H1 (cell line): ENCODE results near the gene STX11. TPM values are rescaled to one million over a fixed set of nuclear protein-coding genes. Genes with fewer than 3 reads are reported as not detected.

ENCODE experiments used
- CTCF ChIA-PET: fragments of 300-600 bp; sonication (Branson Sonifier 250); formaldehyde crosslinking; loops from one replicate; lab custom pipeline; 2021; ENCODE audit not compliant: partially characterized antibody; lab: Charles Lee
- POLR2A ChIA-PET: fragments of 300-600 bp; sonication (Branson Sonifier 250); formaldehyde crosslinking; loops from one replicate; lab custom pipeline; 2021; ENCODE audit warnings: inconsistent platforms; ENCODE audit not compliant: partially characterized antibody; lab: Charles Lee
- DNase-seq, 2 experiments: peaks; one replicate each; pipeline versions ENCODE4 v3.0.0 to v3.0.0-alpha.2; 2010 to 2022; ENCODE audit warnings: low spot score in 2 of 2, low read depth in 1 of 2, mixed read lengths in 1 of 2
- FAIRE-seq: peaks from 2 replicates; lab custom pipeline; 2011; peaks lifted over from hg19 to GRCh38; lab: Jason Lieb, UNC
- H2AFZ ChIP-seq: 2 replicates; pipeline ENCODE4 v1.8.1; 2012; ENCODE audit warnings: low read length, inconsistent platforms
- H2AK5ac ChIP-seq: 2 replicates; pipeline ENCODE4 v1.6.1; 2013; ENCODE audit warnings: low read depth, low read length
- H2BK120ac ChIP-seq: replicated peaks from 2 replicates; pipeline ENCODE3; 2013; ENCODE audit warnings: low read depth, low read length, inconsistent platforms
- H2BK12ac ChIP-seq: 2 replicates; pipeline ENCODE4 v1.6.1; 2013; ENCODE audit warnings: low read depth, low read length
- H2BK15ac ChIP-seq: 2 replicates; pipeline ENCODE4 v1.6.1; 2013; ENCODE audit warnings: low read length
- H2BK20ac ChIP-seq: 2 replicates; pipeline ENCODE4 v1.6.1; 2013; ENCODE audit warnings: low read length
- H2BK5ac ChIP-seq: 2 replicates; pipeline ENCODE4 v1.6.1; 2013; ENCODE audit warnings: low read depth, low read length
- H3K14ac ChIP-seq: 2 replicates; pipeline ENCODE4 v1.6.1; 2013; ENCODE audit warnings: inconsistent platforms; ENCODE audit not compliant: insufficient read length
- H3K18ac ChIP-seq: 2 replicates; pipeline ENCODE4 v1.6.1; 2013; ENCODE audit warnings: low read length; ENCODE audit errors: extremely low read depth
- H3K23ac ChIP-seq: 2 replicates; pipeline ENCODE4 v1.6.1; 2013; ENCODE audit warnings: inconsistent platforms; ENCODE audit not compliant: insufficient read length
- H3K23me2 ChIP-seq: 2 replicates; pipeline ENCODE4 v1.6.1; 2013; ENCODE audit warnings: low read depth, low read length
- H3K27ac ChIP-seq: 2 replicates; pipeline ENCODE4 v1.6.1; 2011; ENCODE audit warnings: low read depth, low read length, inconsistent platforms
- H3K27me3 ChIP-seq, 4 experiments: replicated peaks in 1 of 4; 1 replicate in 1 of 4; 2 replicates in 3 of 4; pipeline versions ENCODE4 v1.6.1 to v1.8.1; 2011 to 2013; ENCODE audit warnings: low read length in 3 of 4, mild to moderate bottlenecking in 3 of 4, inconsistent platforms in 2 of 4, mixed read lengths in 2 of 4, moderate library complexity in 1 of 4; ENCODE audit not compliant: control insufficient read depth in 3 of 4, insufficient read depth in 3 of 4; ENCODE audit errors: extremely low read depth in 1 of 4
- H3K36me3 ChIP-seq, 4 experiments: 2 replicates each; pipeline versions ENCODE4 v1.6.1 to v1.8.1; 2011 to 2013; ENCODE audit warnings: mild to moderate bottlenecking in 4 of 4, low read length in 3 of 4, moderate library complexity in 2 of 4, control low read depth in 1 of 4, inconsistent platforms in 1 of 4; ENCODE audit not compliant: insufficient read depth in 4 of 4, control insufficient read depth in 2 of 4
- H3K4ac ChIP-seq: replicated peaks from 2 replicates; pipeline ENCODE3; 2013; ENCODE audit warnings: low read length, low read depth, mixed read lengths, inconsistent platforms; ENCODE audit not compliant: insufficient read length
- H3K4me1 ChIP-seq, 4 experiments: replicated peaks in 1 of 4; 1 replicate in 1 of 4; 2 replicates in 3 of 4; pipeline versions ENCODE4 v1.6.1 to v1.8.1; 2011 to 2013; ENCODE audit warnings: low read length in 3 of 4, inconsistent platforms in 2 of 4, mixed read lengths in 1 of 4; ENCODE audit not compliant: insufficient read depth in 4 of 4, control insufficient read depth in 3 of 4
- H3K4me2 ChIP-seq, 2 experiments: 2 replicates each; pipeline versions ENCODE4 v1.6.1 to v1.8.1; 2011 to 2013; ENCODE audit warnings: low read depth in 2 of 2, low read length in 2 of 2, control low read depth in 1 of 2, inconsistent platforms in 1 of 2, mild to moderate bottlenecking in 1 of 2; ENCODE audit not compliant: insufficient read depth in 1 of 2
- H3K4me3 ChIP-seq, 4 experiments: fragments of 200-600, 300-600 bp in 1 of 4; sonication (generic), shearing (Covaris generic), sonication (Bioruptor Twin) in 1 of 4; 2 replicates each; pipeline versions ENCODE4 v1.5.1 to v1.8.1; 2011 to 2016; ENCODE audit warnings: low read length in 4 of 4, low read depth in 3 of 4, control low read depth in 2 of 4, inconsistent platforms in 2 of 4, mild to moderate bottlenecking in 2 of 4, mixed read lengths in 1 of 4, moderate library complexity in 1 of 4; ENCODE audit not compliant: insufficient read depth in 2 of 4; ENCODE audit errors: extremely low read depth in 1 of 4
- H3K56ac ChIP-seq: replicated peaks from 2 replicates; pipeline ENCODE3; 2013; ENCODE audit warnings: low read depth, mild to moderate bottlenecking, mixed read lengths, low read length, inconsistent platforms; ENCODE audit not compliant: insufficient read length
- H3K79me1 ChIP-seq: 2 replicates; pipeline ENCODE4 v1.6.1; 2013; ENCODE audit warnings: low read depth, low read length, control low read depth
- H3K79me2 ChIP-seq, 2 experiments: 2 replicates each; pipeline versions ENCODE4 v1.6.1 to v1.8.1; 2012 to 2013; ENCODE audit warnings: low read length in 2 of 2, mild to moderate bottlenecking in 2 of 2, inconsistent platforms in 1 of 2; ENCODE audit not compliant: insufficient read depth in 2 of 2, control insufficient read depth in 1 of 2
- H3K9ac ChIP-seq, 4 experiments: replicated peaks in 1 of 4; 1 replicate in 1 of 4; 2 replicates in 3 of 4; pipeline versions ENCODE4 v1.6.1 to v1.8.1; 2011 to 2013; ENCODE audit warnings: low read depth in 3 of 4, low read length in 3 of 4, control low read depth in 2 of 4, mild to moderate bottlenecking in 2 of 4, moderate library complexity in 2 of 4, inconsistent platforms in 1 of 4; ENCODE audit errors: extremely low read depth in 1 of 4
- H3K9me3 ChIP-seq, 2 experiments: 2 replicates each; pipeline versions ENCODE4 v1.6.1 to v1.8.1; 2012 to 2013; ENCODE audit warnings: mild to moderate bottlenecking in 2 of 2, moderate library complexity in 2 of 2, control low read depth in 1 of 2, inconsistent platforms in 1 of 2, low read depth in 1 of 2, low read length in 1 of 2, mixed read lengths in 1 of 2; ENCODE audit not compliant: insufficient read depth in 2 of 2
- H4K20me1 ChIP-seq, 2 experiments: replicated peaks in 1 of 2; 2 replicates each; pipeline versions ENCODE3 to v1.8.1; 2011 to 2013; ENCODE audit warnings: inconsistent platforms in 2 of 2, low read length in 2 of 2, mild to moderate bottlenecking in 1 of 2; ENCODE audit not compliant: insufficient read depth in 2 of 2, control insufficient read depth in 1 of 2
- H4K5ac ChIP-seq: 2 replicates; pipeline ENCODE4 v1.6.1; 2013; ENCODE audit warnings: low read length, low read depth, mixed read lengths, inconsistent platforms; ENCODE audit not compliant: insufficient read length
- H4K8ac ChIP-seq: 2 replicates; pipeline ENCODE4 v1.8.0; 2013; ENCODE audit warnings: mild to moderate bottlenecking, moderate library complexity, low read length, inconsistent platforms; ENCODE audit not compliant: insufficient read depth; ENCODE audit errors: extremely low read depth
- H4K91ac ChIP-seq: replicated peaks from 2 replicates; pipeline ENCODE3; 2013; ENCODE audit warnings: low read length, mixed read lengths, inconsistent platforms; ENCODE audit not compliant: insufficient read length
- CTCF ChIP-seq, 3 experiments: IDR thresholded peaks; 1 replicate in 2 of 3; 2 replicates in 1 of 3; pipeline versions ENCODE4 v1.5.1 to v1.6.1; 2011; ENCODE audit warnings: low read length in 3 of 3, mild to moderate bottlenecking in 3 of 3, inconsistent platforms in 2 of 3, low read depth in 1 of 3, moderate library complexity in 1 of 3; ENCODE audit not compliant: insufficient read depth in 1 of 3; ENCODE audit errors: control extremely low read depth in 1 of 3
- EZH2 ChIP-seq: fragments of 200-600 bp; sonication (generic); IDR thresholded peaks from 2 replicates; pipeline ENCODE4 v1.7.1; 2012; ENCODE audit warnings: low read depth, mild to moderate bottlenecking, moderate library complexity, low read length, inconsistent platforms; ENCODE audit not compliant: severe bottlenecking
- TAF1 ChIP-seq: IDR thresholded peaks from 2 replicates; pipeline ENCODE4 v1.6.1; 2011; ENCODE audit warnings: mild to moderate bottlenecking, low read depth, low read length
- WGBS, 2 experiments: shearing (Covaris generic) in 1 of 2; methylation state at CpG; one replicate each; pipeline versions ENCODE4 v1.1.6 to v1.1.7; 2013 to 2015; ENCODE audit warnings: low lambda C conversion rate in 2 of 2, mixed read lengths in 2 of 2, inconsistent platforms in 1 of 2, low coverage in 1 of 2, missing lambda C conversion rate in 1 of 2; ENCODE audit not compliant: insufficient replicate concordance in 2 of 2, insufficient coverage in 1 of 2, insufficient read length in 1 of 2; ENCODE audit errors: extremely low coverage in 1 of 2, missing lambda C conversion rate in 1 of 2; 5-methylcytosine and 5-hydroxymethylcytosine counted together
- polyA plus RNA-seq, 7 experiments: library from polyadenylated mRNA; depleted of rRNA in 3 of 7; stranded (reverse) in 5 of 7; unstranded in 2 of 7; fragments of >200 nt in 5 of 7; fragments of 200-250 nt in 2 of 7; gene quantifications; 1 replicate in 5 of 7; 2 replicates in 1 of 7; 4 replicates in 1 of 7; pipeline versions ENCODE4 v1.2.1 to v1.2.3, GENCODE V29; 2011 to 2013; ENCODE audit warnings: missing spikeins in 2 of 7, mixed read lengths in 2 of 7
- total RNA-seq: library from RNA; stranded (reverse); fragmentation: NEBNext Ultra II Directional; extraction: Animal tissue kit (Norgen Biotek cat#: 25700); gene quantifications from 2 replicates; pipeline ENCODE4 v1.2.1, GENCODE V29; 2021

Gene STX11
- total and polyA plus RNA-seq, 2 of the 8 experiments (the other 6 are each of a cell fraction or from before 2014, with no cell fraction given): 0.15 to 0.34 TPM

DNA sequence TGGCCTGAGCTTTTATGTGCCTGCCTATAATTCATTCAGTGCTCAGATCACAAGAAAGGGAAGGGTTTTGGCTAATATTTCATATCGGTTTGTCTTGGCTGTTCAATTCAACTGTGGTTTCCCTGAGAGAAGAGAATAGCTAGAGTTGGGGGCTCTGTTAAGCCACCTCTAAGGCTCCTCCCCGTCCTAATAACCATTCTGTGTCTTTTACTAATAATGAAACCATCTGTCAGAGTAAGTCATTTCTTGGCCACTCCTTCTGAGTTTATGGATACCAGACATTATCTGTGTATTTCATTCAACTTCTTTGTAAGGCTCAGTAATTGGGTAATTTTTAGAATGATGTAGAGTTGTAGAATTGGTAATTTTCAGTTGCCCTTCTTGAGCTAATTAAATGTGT lies 5.2 kb downstream of the STX11 start:
- Histone ChIP-seq H4K8ac (no peak overlapping the region), H3K23ac (no peak overlapping the region), H4K91ac (no peak overlapping the region), H3K27me3 (peaks cover 0 to 11% (median 10%) of the 10 kb centered on the region in 4 experiments; a peak in 6 of 7 replicates), H3K4ac (no peak overlapping the region), H2AK5ac (no peak overlapping the region), H3K4me2 (no peak overlapping the region), H2BK12ac (no peak overlapping the region), H3K9me3 (no peaks in the 10 kb centered on the region), H2AFZ (no peak overlapping the region), H3K27ac (no peak overlapping the region), H3K18ac (no peak overlapping the region), H2BK20ac (no peak overlapping the region), H3K23me2 (no peaks in the 10 kb centered on the region; the same call in 1 of the 2 replicates), H3K9ac (no peak overlapping the region), H3K56ac (no peak overlapping the region), H2BK120ac (no peak overlapping the region), H3K4me3 (no peak overlapping the region), H2BK5ac (no peak overlapping the region), H3K79me2 (no peaks in the 10 kb centered on the region), H4K5ac (no peak overlapping the region), H3K4me1 (no peaks in the 10 kb centered on the region), H3K36me3 (no peaks in the 10 kb centered on the region), H3K79me1 (no peaks in the 10 kb centered on the region), H4K20me1 (no peaks in the 10 kb centered on the region), H2BK15ac (no peak overlapping the region), H3K14ac (no peak overlapping the region)
- 80% methylated on average over 2 of the region's 2 CpGs; no CpG with 5 or more reads in 1 of the 2 experiments for WGBS, 2 experiments
- DNase-seq: no peak
- ChIA-PET CTCF (interaction anchor here (0.6 to 1.3 kb wide), 2 partner anchors 9 to 162 kb away, joined by 3 read pairs; no protein-coding TSS in a partner anchor), POLR2A (no interaction called here)
- FAIRE-seq: no peak
- TF ChIP-seq EZH2 (no peak), TAF1 (no peak), CTCF (IDR thresholded peaks at IDR 0.05; ENCODE audit: control extremely low read depth in 1 of 3, insufficient read depth in 1 of 3, low read depth in 1 of 3, low read length in 3 of 3) (no peak)
